Measurements from ENCODE around the gene PCYT1A.

- TF ChIP-seq POLR2AphosphoS5 (IDR thresholded peaks at IDR 0.05; ENCODE audit: low read depth, low read length) (no peak), POLR2A (IDR thresholded peaks at IDR 0.05; ENCODE audit: low read depth, low read length) (peak; percentile 47; the same call in 1 of the 2 replicates), TAF1 (IDR thresholded peaks at IDR 0.05; ENCODE audit: low read depth, low read length) (0 out of 2 replicates have a peak, but pooled peaks have one; percentile 26), SPI1 (IDR thresholded peaks at IDR 0.05; ENCODE audit: low read depth, low read length) (no peak), PAX5 (IDR thresholded peaks at IDR 0.05; ENCODE audit: insufficient read depth, low read length, severe bottlenecking) (no peak)
Observed at GRCh38 chr3:196192036-196192523, 95.4 kb downstream of the PCYT1A start.
